ENCODE results near the gene TRPV3.
A peak's percentile ranks its signal among the peaks of the same experiment; 100 is the strongest.

The TRPV3 gene

GRCh38 chr17:3539881-3540540, 17.6 kb downstream of the TRPV3 start:
- H3K9me2 ChIP-seq (replicated peaks; ENCODE audit: insufficient read depth, low read length), result no peaks in the 10 kb centered on the region
- no peaks in the 10 kb centered on the region for H3K79me2 ChIP-seq (ENCODE audit: insufficient read depth, low read length)
- no peaks in the 10 kb centered on the region for H4K20me1 ChIP-seq (ENCODE audit: low read depth, low read length)
- H3K36me3 ChIP-seq (ENCODE audit: low read length), result no peaks in the 10 kb centered on the region
- H3F3A ChIP-seq (ENCODE audit: insufficient read depth), result no peaks in the 10 kb centered on the region
- H3K4me2 ChIP-seq (ENCODE audit: low read depth, low read length, poor library complexity, severe bottlenecking), result no peak overlapping the region
- H2AFZ ChIP-seq (ENCODE audit: low read depth, low read length, severe bottlenecking), result no peak overlapping the region
- TF ChIP-seq EZH2phosphoT487 (conservative IDR thresholded peaks at IDR 0.05; ENCODE audit: low read length) (no peak), CTCF (IDR thresholded peaks at IDR 0.05; ENCODE audit: insufficient read depth, low read length, poor library complexity, severe bottlenecking) (no peak)
- H3K27ac ChIP-seq (ENCODE audit: low read depth, low read length), result no peak overlapping the region
- H3K27me3 ChIP-seq (ENCODE audit: low read length), result no peaks in the 10 kb centered on the region
- no peaks in the 10 kb centered on the region for H3K9me3 ChIP-seq (ENCODE audit: insufficient read depth, low read length)
- no peak overlapping the region for H3K4me3 ChIP-seq (ENCODE audit: insufficient read depth, low read length, poor library complexity, severe bottlenecking)
- no peak overlapping the region for H3K9ac ChIP-seq (ENCODE audit: low read length)

GRCh38 chr17:3536716-3537115, 20.9 kb downstream of the TRPV3 start:
- Histone ChIP-seq H3K9me2 (replicated peaks; ENCODE audit: insufficient read depth, low read length) (no peaks in the 10 kb centered on the region), H3K79me2 (ENCODE audit: insufficient read depth, low read length) (no peaks in the 10 kb centered on the region), H3F3A (ENCODE audit: insufficient read depth) (no peaks in the 10 kb centered on the region), H3K36me3 (ENCODE audit: low read length) (no peaks in the 10 kb centered on the region), H3K4me2 (ENCODE audit: low read depth, low read length, poor library complexity, severe bottlenecking) (no peak overlapping the region), H3K27ac (ENCODE audit: low read depth, low read length) (no peak overlapping the region), H3K9ac (ENCODE audit: low read length) (no peak overlapping the region), H3K27me3 (ENCODE audit: low read length) (no peaks in the 10 kb centered on the region), H2AFZ (ENCODE audit: low read depth, low read length, severe bottlenecking) (no peak overlapping the region), H4K20me1 (ENCODE audit: low read depth, low read length) (no peaks in the 10 kb centered on the region), H3K9me3 (ENCODE audit: insufficient read depth, low read length) (no peaks in the 10 kb centered on the region), H3K4me3 (ENCODE audit: insufficient read depth, low read length, poor library complexity, severe bottlenecking) (no peak overlapping the region)
- TF ChIP-seq CTCF (IDR thresholded peaks at IDR 0.05; ENCODE audit: insufficient read depth, low read length, poor library complexity, severe bottlenecking) (no peak), EZH2phosphoT487 (conservative IDR thresholded peaks at IDR 0.05; ENCODE audit: low read length) (no peak)

GRCh38 chr17:3535253-3535995, 22.2 kb downstream of the TRPV3 start:
- no peaks in the 10 kb centered on the region for H3F3A ChIP-seq (ENCODE audit: insufficient read depth)
- H3K4me3 ChIP-seq (ENCODE audit: insufficient read depth, low read length, poor library complexity, severe bottlenecking), result no peak overlapping the region
- H3K9me3 ChIP-seq (ENCODE audit: insufficient read depth, low read length), result no peaks in the 10 kb centered on the region
- H4K20me1 ChIP-seq (ENCODE audit: low read depth, low read length), result no peaks in the 10 kb centered on the region
- no peak overlapping the region for H3K27ac ChIP-seq (ENCODE audit: low read depth, low read length)
- H3K36me3 ChIP-seq (ENCODE audit: low read length), result no peaks in the 10 kb centered on the region
- peak overlapping the region; percentile 33 for H3K4me2 ChIP-seq (ENCODE audit: low read depth, low read length, poor library complexity, severe bottlenecking)
- no peak for TF ChIP-seq EZH2phosphoT487 (conservative IDR thresholded peaks at IDR 0.05; ENCODE audit: low read length)
- TF ChIP-seq CTCF (IDR thresholded peaks at IDR 0.05; ENCODE audit: insufficient read depth, low read length, poor library complexity, severe bottlenecking), result peak; percentile 18
- no peaks in the 10 kb centered on the region for H3K27me3 ChIP-seq (ENCODE audit: low read length)
- H3K79me2 ChIP-seq (ENCODE audit: insufficient read depth, low read length), result no peaks in the 10 kb centered on the region
- no peaks in the 10 kb centered on the region for H3K9me2 ChIP-seq (replicated peaks; ENCODE audit: insufficient read depth, low read length)
- H3K9ac ChIP-seq (ENCODE audit: low read length), result no peak overlapping the region
- H2AFZ ChIP-seq (ENCODE audit: low read depth, low read length, severe bottlenecking), result no peak overlapping the region

Measured in SU-DHL-6 (cell line).